T-helper 2 cell treated with Interferon-gamma antibody and Interleukin-4, amounts not matched to agents 5 μg/mL and 100 μg/mL, for 36 hours (primary cell): Measurements from ENCODE around the gene VENTX.

Source experiments
- DNase-seq: peaks from one replicate; pipeline ENCODE4 v3.0.0; 2021; ENCODE audit warnings: low spot score
- H3K27ac Mint-ChIP-seq: one replicate; pipeline ENCODE4 v1.8.0; 2021; ENCODE audit warnings: mild to moderate bottlenecking, mixed read lengths
- H3K27me3 Mint-ChIP-seq: one replicate; pipeline ENCODE4 v1.8.0; 2021; ENCODE audit warnings: low read depth, mixed read lengths
- H3K36me3 Mint-ChIP-seq: one replicate; pipeline ENCODE4 v1.8.0; 2021; ENCODE audit warnings: low read depth, mixed read lengths
- H3K4me1 Mint-ChIP-seq: one replicate; pipeline ENCODE4 v1.8.0; 2021; ENCODE audit warnings: low read depth, mixed read lengths
- H3K4me3 Mint-ChIP-seq: one replicate; pipeline ENCODE4 v1.8.0; 2022; ENCODE audit warnings: mild to moderate bottlenecking, moderate library complexity, mixed read lengths
- H3K9me3 Mint-ChIP-seq: one replicate; pipeline ENCODE4 v1.8.0; 2021; ENCODE audit warnings: mixed read lengths

Gene VENTX

GRCh38 chr10:133245439-133246235, 8.0 kb downstream of the VENTX start:
- H3K9me3 Mint-ChIP-seq = no peaks in the 10 kb centered on the region
- no peaks in the 10 kb centered on the region for H3K36me3 Mint-ChIP-seq
- no peak for DNase-seq
- peaks cover 16% of the 10 kb centered on the region for H3K4me1 Mint-ChIP-seq
- H3K4me3 Mint-ChIP-seq = no peak overlapping the region
- H3K27me3 Mint-ChIP-seq = peaks cover 24% of the 10 kb centered on the region
- no peak overlapping the region for H3K27ac Mint-ChIP-seq

- no peak overlapping the region for H3K27ac Mint-ChIP-seq
- H3K36me3 Mint-ChIP-seq = no peaks in the 10 kb centered on the region
- peaks cover 11% of the 10 kb centered on the region for H3K4me1 Mint-ChIP-seq
- no peaks in the 10 kb centered on the region for H3K9me3 Mint-ChIP-seq
- DNase-seq = no peak
- H3K27me3 Mint-ChIP-seq = peaks cover 18% of the 10 kb centered on the region
- no peak overlapping the region for H3K4me3 Mint-ChIP-seq
These were observed 8.6 kb downstream of the VENTX start for GRCh38 chr10:133246236-133246626.

GRCh38 chr10:133247681-133248333, 10.2 kb downstream of the VENTX start:
- Mint-ChIP-seq H3K4me3 (no peak overlapping the region), H3K27ac (no peak overlapping the region), H3K9me3 (no peaks in the 10 kb centered on the region), H3K4me1 (peaks cover 3% of the 10 kb centered on the region), H3K36me3 (no peaks in the 10 kb centered on the region), H3K27me3 (peaks cover 8% of the 10 kb centered on the region)
- DNase-seq = no peak

DNA sequence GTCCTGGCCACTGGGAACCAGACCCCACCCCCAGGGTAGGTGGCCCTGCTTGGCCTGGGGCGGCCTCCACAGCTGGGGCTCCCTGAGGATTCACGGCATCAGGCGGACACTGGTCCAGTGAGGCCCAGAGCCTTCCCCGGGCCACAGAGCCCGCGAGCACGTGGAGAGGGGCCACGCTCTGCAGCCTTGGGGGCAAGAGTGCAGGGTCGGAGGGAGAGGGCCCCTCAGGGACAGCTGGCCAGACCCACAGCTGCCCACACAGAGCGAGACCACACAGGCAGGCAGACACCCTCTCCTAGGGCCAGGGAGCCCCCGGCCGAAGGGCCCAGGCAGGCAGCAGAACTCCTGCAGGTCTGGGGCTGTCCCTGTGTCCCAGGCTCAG, 10.7 kb downstream of the VENTX start:
- no peak for DNase-seq
- Mint-ChIP-seq H3K36me3 (no peaks in the 10 kb centered on the region), H3K27ac (no peak overlapping the region)

DNA sequence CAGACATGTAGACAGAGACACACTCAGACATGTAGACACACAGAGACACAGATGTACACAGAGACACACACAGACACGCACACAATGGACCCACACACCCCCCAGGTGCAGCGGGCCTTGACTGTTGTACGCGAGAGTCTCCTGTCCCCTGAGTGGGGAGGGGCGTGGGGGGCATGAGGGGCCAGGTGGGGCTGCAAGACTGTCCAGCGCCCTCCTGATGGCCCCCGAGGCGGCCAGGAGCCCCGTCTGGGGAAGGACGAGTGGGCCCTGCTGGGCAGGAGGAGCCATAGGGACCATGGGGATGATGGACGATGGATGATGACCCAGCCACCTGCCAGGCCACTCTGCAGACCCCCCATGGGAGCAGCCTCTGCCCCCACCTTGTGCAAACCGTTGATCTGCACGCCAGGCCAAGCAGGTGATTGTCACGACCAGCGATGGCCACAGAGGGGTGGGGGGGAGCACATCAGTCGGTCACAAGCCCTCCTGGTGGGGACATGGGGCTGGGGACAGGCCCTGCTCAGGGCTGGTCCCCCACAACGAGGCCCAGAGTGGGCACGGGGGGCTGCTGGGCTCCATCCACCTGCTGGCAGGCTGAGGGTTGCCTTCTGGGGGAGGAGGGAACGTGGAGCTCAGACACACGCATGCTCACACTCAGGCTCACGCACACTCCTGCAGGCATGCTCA, 11.6 kb downstream of the VENTX start:
- Mint-ChIP-seq H3K27ac (no peak overlapping the region), H3K27me3 (peaks cover 4% of the 10 kb centered on the region), H3K36me3 (no peaks in the 10 kb centered on the region), H3K4me1 (peaks cover 3% of the 10 kb centered on the region), H3K4me3 (no peak overlapping the region), H3K9me3 (no peaks in the 10 kb centered on the region)
- DNase-seq = no peak

More for the DNA sequence above, 10.7 kb downstream of the VENTX start:
- H3K27me3 Mint-ChIP-seq = peaks cover 4% of the 10 kb centered on the region
- no peak overlapping the region for H3K4me3 Mint-ChIP-seq
- H3K9me3 Mint-ChIP-seq = no peaks in the 10 kb centered on the region
- H3K4me1 Mint-ChIP-seq = peaks cover 3% of the 10 kb centered on the region

DNA sequence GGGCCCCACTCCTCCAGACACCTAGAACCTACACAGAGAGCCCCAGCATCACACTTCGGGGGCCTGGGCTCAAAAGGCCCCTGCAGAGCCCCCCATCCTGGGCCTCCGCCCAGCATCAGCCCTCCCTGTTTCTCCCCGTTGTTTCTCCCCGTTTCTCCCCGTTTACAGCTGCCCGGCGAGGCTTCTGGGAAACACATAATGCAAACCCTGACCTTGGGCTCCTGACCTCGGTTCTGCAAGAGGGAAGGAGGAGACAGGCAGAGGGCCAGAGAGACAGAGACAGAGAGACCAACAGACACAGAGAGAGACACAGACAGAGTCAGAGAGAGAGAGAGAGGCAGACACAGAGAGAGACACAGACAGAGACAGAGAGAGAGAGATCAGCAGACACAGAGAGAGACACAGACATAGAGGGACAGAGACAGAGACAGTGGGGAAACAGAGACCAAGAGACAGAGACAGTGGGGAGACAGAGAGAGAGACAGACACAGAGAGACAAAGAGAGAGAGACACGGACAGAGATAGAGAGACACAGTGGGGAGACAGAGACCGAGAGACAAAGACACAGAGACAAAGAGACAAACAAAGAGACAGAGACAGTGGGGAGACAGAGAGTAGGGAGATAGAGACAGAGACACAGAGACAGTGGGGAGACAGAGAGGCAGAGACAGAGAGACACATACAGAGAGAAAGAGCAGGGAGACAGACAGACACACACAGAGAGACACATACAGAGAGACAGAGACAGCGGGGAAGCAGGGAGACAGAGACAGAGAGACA, 12.5 kb downstream of the VENTX start:
- DNase-seq = no peak
- Mint-ChIP-seq H3K4me3 (no peak overlapping the region), H3K4me1 (peaks cover 3% of the 10 kb centered on the region), H3K27ac (peak overlapping the region; percentile 1), H3K27me3 (peaks cover 4% of the 10 kb centered on the region), H3K9me3 (no peaks in the 10 kb centered on the region), H3K36me3 (no peaks in the 10 kb centered on the region)

DNA sequence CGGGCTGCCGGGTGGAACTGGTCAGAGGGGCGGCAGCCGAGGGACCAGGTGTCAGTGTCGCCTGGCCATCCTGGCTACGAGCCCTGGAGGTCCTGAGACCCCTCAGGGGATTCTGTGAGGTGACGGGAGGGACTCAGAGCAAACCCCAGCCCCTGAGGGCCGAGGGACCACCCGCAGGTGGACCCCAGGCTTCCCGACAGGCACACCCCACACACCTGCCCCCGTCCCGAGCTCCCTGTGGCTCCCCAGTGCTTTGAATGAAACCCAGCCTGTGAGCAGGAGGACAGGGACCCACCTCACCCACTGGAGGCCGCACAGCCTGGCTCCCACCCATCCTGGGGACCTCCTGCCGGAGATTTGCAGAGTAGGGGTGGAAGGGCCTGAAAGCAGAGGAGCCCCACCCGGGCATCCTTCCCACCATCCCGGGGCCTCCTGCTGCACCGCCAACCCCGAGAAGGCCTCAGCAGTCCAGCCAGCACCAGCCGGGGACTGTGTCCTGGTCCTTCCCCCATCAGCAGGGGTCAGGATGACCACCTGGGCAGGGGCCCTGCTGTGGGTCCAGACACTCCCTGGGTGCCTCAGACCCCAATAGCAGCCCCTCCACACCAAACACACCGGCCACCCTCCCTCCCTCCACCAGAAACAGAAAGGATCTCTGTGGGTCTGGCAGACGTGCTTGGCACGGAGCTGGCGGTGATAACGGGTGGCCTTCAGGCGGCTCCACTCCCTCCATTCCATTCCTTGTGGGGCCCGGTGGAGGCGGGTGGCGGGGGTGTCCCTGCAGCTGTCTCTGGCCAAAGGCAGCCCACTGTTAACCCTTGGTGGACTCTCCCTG, 13.9 kb downstream of the VENTX start:
- peaks cover 3% of the 10 kb centered on the region for H3K4me1 Mint-ChIP-seq
- H3K27ac Mint-ChIP-seq = no peak overlapping the region
- no peak for DNase-seq
- no peaks in the 10 kb centered on the region for H3K36me3 Mint-ChIP-seq
- no peaks in the 10 kb centered on the region for H3K9me3 Mint-ChIP-seq
- peaks cover 4% of the 10 kb centered on the region for H3K27me3 Mint-ChIP-seq
- H3K4me3 Mint-ChIP-seq = no peak overlapping the region

- no peaks in the 10 kb centered on the region for H3K9me3 Mint-ChIP-seq
- peaks cover 3% of the 10 kb centered on the region for H3K4me1 Mint-ChIP-seq
- no peaks in the 10 kb centered on the region for H3K36me3 Mint-ChIP-seq
- DNase-seq = no peak
- no peak overlapping the region for H3K27ac Mint-ChIP-seq
- H3K27me3 Mint-ChIP-seq = peaks cover 4% of the 10 kb centered on the region
- H3K4me3 Mint-ChIP-seq = no peak overlapping the region
These were observed 14.5 kb downstream of the VENTX start for GRCh38 chr10:133252223-133252552.

GRCh38 chr10:133253361-133253955, 15.8 kb downstream of the VENTX start:
- H3K27me3 Mint-ChIP-seq = peaks cover 4% of the 10 kb centered on the region
- peaks cover 10% of the 10 kb centered on the region for H3K4me1 Mint-ChIP-seq
- DNase-seq = no peak
- no peaks in the 10 kb centered on the region for H3K9me3 Mint-ChIP-seq
- no peaks in the 10 kb centered on the region for H3K36me3 Mint-ChIP-seq
- H3K4me3 Mint-ChIP-seq = no peak overlapping the region
- H3K27ac Mint-ChIP-seq = no peak overlapping the region

- H3K4me3 Mint-ChIP-seq = no peak overlapping the region
- H3K27ac Mint-ChIP-seq = no peak overlapping the region
- no peaks in the 10 kb centered on the region for H3K9me3 Mint-ChIP-seq
- H3K36me3 Mint-ChIP-seq = no peaks in the 10 kb centered on the region
- peaks cover 4% of the 10 kb centered on the region for H3K27me3 Mint-ChIP-seq
- no peak for DNase-seq
- H3K4me1 Mint-ChIP-seq = peaks cover 16% of the 10 kb centered on the region
These were observed 16.9 kb downstream of the VENTX start for GRCh38 chr10:133254421-133255120.

- DNase-seq = no peak
- H3K27ac Mint-ChIP-seq = no peak overlapping the region
- peaks cover 1% of the 10 kb centered on the region for H3K27me3 Mint-ChIP-seq
- H3K4me1 Mint-ChIP-seq = peaks cover 24% of the 10 kb centered on the region
- no peaks in the 10 kb centered on the region for H3K9me3 Mint-ChIP-seq
- no peak overlapping the region for H3K4me3 Mint-ChIP-seq
- no peaks in the 10 kb centered on the region for H3K36me3 Mint-ChIP-seq
These were observed 17.7 kb downstream of the VENTX start for GRCh38 chr10:133255323-133255722.

- Mint-ChIP-seq H3K4me3 (peak overlapping the region; percentile 70), H3K27me3 (no peaks in the 10 kb centered on the region), H3K9me3 (no peaks in the 10 kb centered on the region), H3K27ac (peak overlapping the region; percentile 84), H3K4me1 (peaks cover 38% of the 10 kb centered on the region), H3K36me3 (peaks cover 2% of the 10 kb centered on the region)
- no peak for DNase-seq
These were observed 19.9 kb downstream of the VENTX start for GRCh38 chr10:133257489-133258065.
